AG10803 (cell line): ENCODE data around the gene ARHGEF39.
A peak's percentile ranks its signal among the peaks of the same experiment; 100 is the strongest.

ENCODE experiments used
- DNase-seq: peaks from one replicate; pipeline ENCODE4 v3.0.0; 2010; ENCODE audit warnings: low read depth
- H3K4me3 ChIP-seq: 2 replicates; pipeline ENCODE4 v1.5.1; 2011; ENCODE audit warnings: mild to moderate bottlenecking, low read length, control low read depth
- CTCF ChIP-seq: conservative IDR thresholded peaks from 2 replicates; pipeline ENCODE4 v1.5.1; 2011; ENCODE audit warnings: mild to moderate bottlenecking, low read length, control low read depth, inconsistent platforms

ARHGEF39 gene

GRCh38 chr9:35681341-35682002 lies 16.5 kb upstream of the ARHGEF39 start:
- no peak overlapping the region for H3K4me3 ChIP-seq
- no peak for TF ChIP-seq CTCF
- DNase-seq, result no peak

- no peak overlapping the region for H3K4me3 ChIP-seq
- no peak for DNase-seq
- TF ChIP-seq CTCF, result no peak
Observed at GRCh38 chr9:35680331-35681105, 15.5 kb upstream of the ARHGEF39 start.

GRCh38 chr9:35679766-35680330 lies 14.9 kb upstream of the ARHGEF39 start:
- no peak overlapping the region for H3K4me3 ChIP-seq
- no peak for DNase-seq
- TF ChIP-seq CTCF, result no peak

- TF ChIP-seq CTCF, result no peak
- no peak for DNase-seq
Observed at GRCh38 chr9:35679091-35679490, 14.1 kb upstream of the ARHGEF39 start.

GRCh38 chr9:35675732-35676392 lies 10.9 kb upstream of the ARHGEF39 start:
- peak overlapping the region; percentile 52 for H3K4me3 ChIP-seq
- no peak; the same call in 1 of the 2 replicates for TF ChIP-seq CTCF
- no peak for DNase-seq

More at GRCh38 chr9:35679091-35679490, 14.1 kb upstream of the ARHGEF39 start:
- H3K4me3 ChIP-seq, result no peak overlapping the region

- DNase-seq, result no peak
- no peak overlapping the region for H3K4me3 ChIP-seq
- no peak for TF ChIP-seq CTCF
Observed at GRCh38 chr9:35675204-35675603, 10.2 kb upstream of the ARHGEF39 start.
